NCI-H82 treated with DMSO at 0.1 percent for 48 hours (cell line): ENCODE measurements around the gene MUC5AC.

Source experiments
- DNase-seq: peaks from one replicate; lab custom pipeline; 2025; ENCODE audit not compliant: unreplicated experiment; lab: John Stamatoyannopoulos, UW

MUC5AC gene

GRCh38 chr11:1194231-1194976 lies 36.7 kb downstream of the MUC5AC start:
- DNase-seq, result no peak

GRCh38 chr11:1194977-1195681 lies 37.4 kb downstream of the MUC5AC start:
- DNase-seq, result no peak

DNA sequence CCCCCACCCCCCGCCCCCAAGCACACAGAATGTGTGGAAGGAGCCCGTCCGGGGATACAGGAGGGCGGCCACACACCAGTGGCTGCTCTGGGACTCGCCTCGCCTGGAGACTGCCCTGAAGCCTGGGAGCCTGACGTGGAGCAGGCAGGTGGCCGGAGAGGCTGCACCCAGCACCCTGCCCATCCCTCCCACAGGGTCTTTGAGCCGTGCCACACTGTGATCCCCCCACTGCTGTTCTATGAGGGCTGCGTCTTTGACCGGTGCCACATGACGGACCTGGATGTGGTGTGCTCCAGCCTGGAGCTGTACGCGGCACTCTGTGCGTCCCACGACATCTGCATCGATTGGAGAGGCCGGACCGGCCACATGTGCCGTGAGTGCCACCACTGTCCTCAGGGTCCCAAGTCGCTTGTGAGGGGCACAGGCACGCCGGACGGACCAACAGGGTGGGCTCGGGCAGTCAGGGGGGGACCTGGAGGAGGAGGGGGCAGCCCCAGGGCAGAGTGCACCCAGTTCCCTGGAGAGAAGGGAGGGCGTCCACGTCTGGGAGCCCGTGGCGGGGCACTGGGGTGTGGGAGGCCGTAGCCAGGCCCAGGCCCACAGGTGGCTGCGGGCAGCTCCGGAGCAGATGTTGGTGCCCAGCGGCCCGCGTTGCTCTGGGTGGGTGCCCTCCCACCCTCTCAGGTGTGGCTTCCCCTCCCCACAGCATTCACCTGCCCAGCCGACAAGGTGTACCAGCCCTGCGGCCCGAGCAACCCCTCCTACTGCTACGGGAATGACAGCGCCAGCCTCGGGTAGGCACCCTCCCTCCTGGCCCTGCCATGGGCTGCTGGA lies 38.1 kb downstream of the MUC5AC start:
- DNase-seq, result no peak

DNA sequence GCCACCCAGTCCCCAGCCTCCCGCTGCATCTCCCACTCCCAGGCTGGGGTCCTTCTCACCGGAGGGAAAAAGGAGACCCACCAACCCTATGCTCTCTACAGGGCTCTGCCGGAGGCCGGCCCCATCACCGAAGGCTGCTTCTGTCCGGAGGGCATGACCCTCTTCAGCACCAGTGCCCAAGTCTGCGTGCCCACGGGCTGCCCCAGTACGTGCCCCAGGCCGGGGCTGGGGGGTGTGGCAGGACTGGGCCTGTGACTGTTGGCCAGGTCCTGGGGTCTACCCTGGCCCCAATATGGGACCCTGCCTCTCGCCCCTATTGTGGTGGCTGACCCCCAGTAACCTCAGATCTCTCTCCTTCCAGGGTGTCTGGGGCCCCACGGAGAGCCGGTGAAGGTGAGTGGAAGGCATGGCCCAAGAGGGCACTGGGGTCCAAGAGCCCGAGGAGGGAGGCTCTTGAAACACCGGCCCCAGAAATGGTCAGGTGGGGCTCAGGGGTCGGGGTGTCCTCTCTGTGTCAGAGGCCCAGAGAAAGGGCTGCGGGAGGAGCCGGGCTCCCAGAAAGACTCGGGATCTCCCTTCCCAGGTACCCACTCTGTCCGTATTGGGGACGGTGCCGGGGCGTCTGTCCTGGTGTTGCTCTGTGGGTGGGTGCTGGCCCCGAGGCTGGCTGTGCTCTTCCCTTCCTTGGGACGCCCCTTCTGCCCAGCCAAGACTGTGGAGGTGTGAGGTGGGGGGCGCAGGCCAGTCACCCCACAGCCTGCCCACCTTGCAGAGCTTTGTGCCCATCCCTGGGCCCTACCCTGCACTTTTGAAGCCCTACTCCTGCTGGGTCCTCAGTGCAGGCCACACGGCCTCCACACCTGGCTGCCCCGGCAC lies 39.0 kb downstream of the MUC5AC start:
- DNase-seq, result no peak

GRCh38 chr11:1197431-1197885 lies 39.7 kb downstream of the MUC5AC start:
- DNase-seq, result no peak

- no peak for DNase-seq
Observed at GRCh38 chr11:1197886-1198560, 40.3 kb downstream of the MUC5AC start.

GRCh38 chr11:1198561-1199240 lies 40.9 kb downstream of the MUC5AC start:
- DNase-seq, result no peak

DNA sequence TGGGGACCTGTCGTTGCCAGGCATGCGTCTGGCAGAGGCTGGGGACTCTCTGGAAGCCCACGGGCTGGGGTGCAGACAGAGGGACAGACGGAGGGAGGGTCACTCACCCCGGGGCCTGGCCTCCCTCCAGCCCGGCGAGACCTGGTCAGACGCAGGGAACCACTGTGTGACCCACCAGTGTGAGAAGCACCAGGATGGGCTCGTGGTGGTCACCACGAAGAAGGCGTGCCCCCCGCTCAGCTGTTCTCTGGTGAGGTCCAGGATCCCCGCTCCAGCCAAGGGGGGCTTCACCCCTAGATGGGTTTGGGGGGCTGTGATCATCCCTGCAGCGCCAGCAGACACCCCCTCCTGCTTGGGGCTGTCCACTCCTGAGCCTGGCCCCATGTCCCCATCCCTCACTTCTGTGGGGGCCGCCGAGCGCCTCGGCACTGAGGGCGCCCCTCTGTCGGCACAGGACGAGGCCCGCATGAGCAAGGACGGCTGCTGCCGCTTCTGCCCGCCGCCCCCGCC lies 41.5 kb downstream of the MUC5AC start:
- DNase-seq, result no peak

GRCh38 chr11:1199751-1200610 lies 42.2 kb downstream of the MUC5AC start:
- no peak for DNase-seq

GRCh38 chr11:1200611-1201191 lies 42.9 kb downstream of the MUC5AC start:
- no peak for DNase-seq

GRCh38 chr11:1201395-1202153 lies 43.8 kb downstream of the MUC5AC start:
- DNase-seq, result no peak

- DNase-seq, result no peak
Observed at GRCh38 chr11:1202154-1202775, 44.5 kb downstream of the MUC5AC start.

DNA sequence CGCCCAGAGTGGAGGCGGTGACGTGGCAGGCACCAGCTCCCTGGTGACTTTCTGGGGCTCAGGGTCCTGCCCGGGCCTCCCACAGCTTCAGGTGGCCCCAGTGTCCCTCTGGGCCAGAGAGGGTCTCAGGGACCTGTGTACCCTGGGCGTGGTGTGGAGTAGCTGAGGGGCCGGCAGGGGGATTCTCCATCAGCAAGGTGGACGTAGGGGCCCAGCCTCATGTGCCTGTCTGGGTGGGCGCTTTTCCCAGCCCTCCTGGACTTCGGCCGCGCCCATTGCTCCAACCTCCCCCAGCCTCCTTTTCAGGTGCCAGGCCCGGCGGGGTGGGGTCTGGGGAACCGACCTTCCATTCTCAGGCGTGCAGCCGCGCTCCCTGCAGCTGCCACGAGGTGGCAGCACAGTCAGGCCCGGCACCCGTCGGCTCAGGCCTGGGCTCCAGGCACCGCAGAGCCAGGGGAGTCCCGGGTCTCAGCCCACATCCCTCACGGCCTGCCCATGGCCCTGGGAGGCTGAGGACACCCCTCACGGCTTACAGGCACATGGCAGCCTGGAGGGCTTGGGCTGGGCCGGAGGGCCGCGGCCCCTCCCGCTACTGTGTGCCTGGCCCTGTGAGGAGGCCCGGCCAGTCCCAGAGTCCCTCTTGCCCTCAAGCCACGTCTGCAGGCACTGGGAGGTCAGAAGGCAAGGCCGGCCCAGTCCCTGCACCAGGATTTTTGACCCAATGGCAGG lies 45.2 kb downstream of the MUC5AC start:
- no peak for DNase-seq

DNA sequence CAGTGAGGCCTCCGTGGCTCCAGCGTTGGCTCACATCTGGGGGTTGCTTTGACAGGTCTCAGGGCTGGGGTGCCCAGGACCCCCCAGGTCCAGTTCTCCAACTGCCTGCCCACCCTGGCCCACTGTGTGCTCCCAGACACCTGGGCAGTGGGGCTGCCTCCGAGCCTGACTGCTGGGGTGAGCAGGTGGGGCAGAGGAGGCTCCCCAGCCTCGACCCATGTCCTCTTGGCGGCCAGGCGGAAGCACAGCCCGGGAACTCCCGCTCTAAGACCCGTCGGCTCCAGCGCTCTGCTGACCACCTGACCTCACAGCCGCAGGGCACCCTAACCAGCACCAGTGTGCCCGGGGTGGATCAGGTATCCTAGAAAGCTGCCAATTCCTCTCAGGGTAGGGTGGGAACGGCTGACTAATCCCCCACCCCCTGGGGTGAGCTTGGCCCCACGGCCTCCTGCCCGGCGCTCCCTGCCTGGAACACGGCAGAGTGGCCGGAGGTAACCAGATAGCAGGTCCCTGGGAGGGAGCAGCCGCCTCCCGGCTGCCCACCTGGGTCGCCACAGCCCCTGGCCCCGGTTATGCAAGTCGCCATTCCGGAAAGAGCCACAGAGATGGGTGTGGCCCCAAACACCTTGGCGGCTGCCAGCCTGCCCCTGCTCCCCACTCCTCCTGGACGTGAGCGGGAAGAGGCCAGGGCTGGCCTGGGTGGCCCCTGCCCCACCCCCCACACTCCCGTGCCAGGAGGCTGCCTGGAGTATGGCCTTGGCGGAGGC lies 45.9 kb downstream of the MUC5AC start:
- no peak for DNase-seq

- DNase-seq, result no peak
Observed at GRCh38 chr11:1204381-1205101, 46.8 kb downstream of the MUC5AC start.
